MCF 10A (cell line): ENCODE data around the gene NRARP. TPM values are rescaled to one million over a fixed set of nuclear protein-coding genes. Genes with fewer than 3 reads are reported as not detected.

Source experiments
- BruUV-seq: library from RNA; stranded (reverse); fragments of 400-500 nt; replicated peaks from 2 replicates; lab custom pipeline; 2021; lab: Mats Ljungman, UMichigan
- CTCF ChIA-PET: fragments of 300-600 bp; sonication (Branson Sonifier 250); formaldehyde crosslinking; extraction: SDS; loops from one replicate; lab custom pipeline; 2021; ENCODE audit warnings: antibody characterized with exemption, inconsistent platforms; lab: Yijun Ruan, JAX
- POLR2A ChIA-PET: fragments of 300-600, 350-650 bp; sonication (Branson Sonifier 250); formaldehyde crosslinking; extraction: SDS; loops from one replicate; lab custom pipeline; 2020; ENCODE audit warnings: antibody characterized with exemption, inconsistent platforms; lab: Yijun Ruan, JAX
- DNase-seq: peaks from one replicate; pipeline ENCODE4 v3.0.0-alpha.2; 2018; ENCODE audit not compliant: unreplicated experiment
- H3K27ac Mint-ChIP-seq: one replicate; pipeline ENCODE4 v1.8.0; 2022; ENCODE audit warnings: mild to moderate bottlenecking, low read depth, mixed read lengths; ENCODE audit not compliant: unreplicated experiment
- H3K27me3 Mint-ChIP-seq: one replicate; pipeline ENCODE4 v1.8.0; 2022; ENCODE audit warnings: mixed read lengths; ENCODE audit not compliant: insufficient read depth, unreplicated experiment
- H3K36me3 Mint-ChIP-seq: one replicate; pipeline ENCODE4 v1.8.0; 2022; ENCODE audit warnings: mild to moderate bottlenecking, moderate library complexity, mixed read lengths; ENCODE audit not compliant: insufficient read depth, unreplicated experiment
- H3K4me1 Mint-ChIP-seq: one replicate; pipeline ENCODE4 v1.8.0; 2022; ENCODE audit warnings: mixed read lengths; ENCODE audit not compliant: insufficient read depth, unreplicated experiment
- H3K4me3 Mint-ChIP-seq: one replicate; pipeline ENCODE4 v1.8.0; 2022; ENCODE audit warnings: mild to moderate bottlenecking, moderate library complexity, mixed read lengths; ENCODE audit not compliant: unreplicated experiment
- H3K9me3 Mint-ChIP-seq: one replicate; pipeline ENCODE4 v1.8.0; 2022; ENCODE audit warnings: mixed read lengths; ENCODE audit not compliant: unreplicated experiment
- CTCF ChIP-seq: fragments of 200-600 bp; IDR thresholded peaks from one replicate; pipeline ENCODE4 v1.8.0; 2022; ENCODE audit warnings: antibody characterized with exemption, mild to moderate bottlenecking; ENCODE audit not compliant: unreplicated experiment
- intact Hi-C: fragments of 100-400 bp; cut with micrococcal nuclease; formaldehyde crosslinking; loops from 2 replicates; pipeline ENCODE4 v1.14.1; 2022
- total RNA-seq: library from RNA; stranded (reverse); gene quantifications from 2 replicates; pipeline ENCODE4 v1.2.3, GENCODE V29; 2022

The NRARP gene
- total RNA-seq, 1 experiment from 2014 or later: 1.4 TPM

- ChIA-PET CTCF (interaction anchor here (0.8 to 2.2 kb wide), 4 partner anchors 11 to 23 kb away, joined by 3 to 11 read pairs (median 6); partner anchors contain the start of gene TOR4A), POLR2A (interaction anchor here (0.7 to 5.6 kb wide), 15 partner anchors 11 to 364 kb away, joined by 3 to 118 read pairs (median 5); partner anchors contain the start of genes EHMT1, MAN1B1, SSNA1 and TOR4A)
- H3K4me1 Mint-ChIP-seq: no peaks in the 10 kb centered on the region
- peaks cover 38% of the 10 kb centered on the region for H3K36me3 Mint-ChIP-seq
- intact Hi-C loops: no loop called here
- peak within 1 kb of the TSS; percentile 77 for H3K27ac Mint-ChIP-seq
- peak; percentile 86 for DNase-seq
- TF ChIP-seq CTCF: no peak
- peak within 1 kb of the TSS; percentile 82 for H3K4me3 Mint-ChIP-seq
- H3K27me3 Mint-ChIP-seq: no peaks in the 10 kb centered on the region
- BruUV-seq: no TSS peak
- H3K9me3 Mint-ChIP-seq: no peaks in the 10 kb centered on the region
Observed at GRCh38 chr9:137254624-137255447, 47.2 kb downstream of the NRARP start, which contains the start of gene NELFB. TSS of gene NELFB (plus strand) at chr9:137255327.

- ChIA-PET CTCF (interaction anchor here (0.6 to 2.2 kb wide), 5 partner anchors 10 to 559 kb away, joined by 3 to 11 read pairs (median 4); no protein-coding TSS in a partner anchor), POLR2A (interaction anchor here (0.7 to 5.6 kb wide), 12 partner anchors 11 to 365 kb away, joined by 3 to 118 read pairs (median 5); partner anchors contain the start of genes EHMT1, MAN1B1, SSNA1 and TOR4A)
- no TSS peak for BruUV-seq
- H3K4me1 Mint-ChIP-seq: no peaks in the 10 kb centered on the region
- no peaks in the 10 kb centered on the region for H3K27me3 Mint-ChIP-seq
- peaks cover 33% of the 10 kb centered on the region for H3K36me3 Mint-ChIP-seq
- no peaks in the 10 kb centered on the region for H3K9me3 Mint-ChIP-seq
- intact Hi-C loops: no loop called here
- H3K27ac Mint-ChIP-seq: peak overlapping the region; percentile 77
- peak overlapping the region; percentile 82 for H3K4me3 Mint-ChIP-seq
- TF ChIP-seq CTCF: no peak
- no peak for DNase-seq
Observed at GRCh38 chr9:137253717-137254623, 48.1 kb downstream of the NRARP start.

GRCh38 chr9:137252555-137253506, 49.2 kb downstream of the NRARP start:
- POLR2A ChIA-PET: interaction anchor here (2.4 to 5.6 kb wide), 2 partner anchors 9 to 30 kb away, joined by 6 to 118 read pairs; partner anchors contain the start of gene TUBB4B

More at GRCh38 chr9:137252555-137253506, 49.2 kb downstream of the NRARP start:
- CTCF ChIA-PET: interaction anchor here (0.6 to 2.2 kb wide), 3 partner anchors 9 to 558 kb away, joined by 4 to 11 read pairs (median 8); no protein-coding TSS in a partner anchor
- no peaks in the 10 kb centered on the region for H3K4me1 Mint-ChIP-seq
- no peaks in the 10 kb centered on the region for H3K27me3 Mint-ChIP-seq
- H3K9me3 Mint-ChIP-seq: no peaks in the 10 kb centered on the region
- TF ChIP-seq CTCF: no peak
- no TSS peak for BruUV-seq
- H3K4me3 Mint-ChIP-seq: no peak overlapping the region
- no peak for DNase-seq
- intact Hi-C loops: no loop called here
- H3K36me3 Mint-ChIP-seq: peaks cover 21% of the 10 kb centered on the region
- H3K27ac Mint-ChIP-seq: no peak overlapping the region
